Retinal pigment epithelial cell (primary cell): ENCODE data around the gene ASIC1.

Experiments used
- DNase-seq: peaks from one replicate; pipeline ENCODE4 v3.0.0-alpha.2; 2010; ENCODE audit warnings: low read depth
- H3K4me3 ChIP-seq: 2 replicates; pipeline ENCODE4 v1.5.1; 2011; ENCODE audit warnings: mild to moderate bottlenecking, low read length, control low read depth, moderate library complexity
- TF ChIP-seq, protein P1 (sequence below): conservative IDR thresholded peaks from 2 replicates; pipeline ENCODE4 v1.5.1; 2011; ENCODE audit warnings: low read depth, low read length, control low read depth, inconsistent platforms

The ASIC1 gene

DNA sequence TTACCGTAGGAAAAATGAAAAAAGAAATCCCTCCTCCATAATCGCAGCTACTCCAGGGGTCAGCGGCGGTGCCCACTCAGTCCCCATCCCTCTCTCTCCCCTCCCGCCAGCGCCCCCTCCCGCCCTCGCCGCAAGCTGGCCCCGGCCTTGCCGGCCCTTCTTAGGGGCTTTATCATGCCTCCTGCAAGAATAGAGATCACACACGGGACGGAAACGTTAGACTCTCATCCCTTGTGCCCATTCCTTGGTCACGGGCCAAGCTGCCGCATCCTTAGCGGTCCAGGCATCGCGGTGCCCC lies 53.9 kb downstream of the ASIC1 start:
- no peak for DNase-seq
- peak overlapping the region; percentile 22 for H3K4me3 ChIP-seq
- TF ChIP-seq, protein P1, sequence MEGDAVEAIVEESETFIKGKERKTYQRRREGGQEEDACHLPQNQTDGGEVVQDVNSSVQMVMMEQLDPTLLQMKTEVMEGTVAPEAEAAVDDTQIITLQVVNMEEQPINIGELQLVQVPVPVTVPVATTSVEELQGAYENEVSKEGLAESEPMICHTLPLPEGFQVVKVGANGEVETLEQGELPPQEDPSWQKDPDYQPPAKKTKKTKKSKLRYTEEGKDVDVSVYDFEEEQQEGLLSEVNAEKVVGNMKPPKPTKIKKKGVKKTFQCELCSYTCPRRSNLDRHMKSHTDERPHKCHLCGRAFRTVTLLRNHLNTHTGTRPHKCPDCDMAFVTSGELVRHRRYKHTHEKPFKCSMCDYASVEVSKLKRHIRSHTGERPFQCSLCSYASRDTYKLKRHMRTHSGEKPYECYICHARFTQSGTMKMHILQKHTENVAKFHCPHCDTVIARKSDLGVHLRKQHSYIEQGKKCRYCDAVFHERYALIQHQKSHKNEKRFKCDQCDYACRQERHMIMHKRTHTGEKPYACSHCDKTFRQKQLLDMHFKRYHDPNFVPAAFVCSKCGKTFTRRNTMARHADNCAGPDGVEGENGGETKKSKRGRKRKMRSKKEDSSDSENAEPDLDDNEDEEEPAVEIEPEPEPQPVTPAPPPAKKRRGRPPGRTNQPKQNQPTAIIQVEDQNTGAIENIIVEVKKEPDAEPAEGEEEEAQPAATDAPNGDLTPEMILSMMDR = no peak

DNA sequence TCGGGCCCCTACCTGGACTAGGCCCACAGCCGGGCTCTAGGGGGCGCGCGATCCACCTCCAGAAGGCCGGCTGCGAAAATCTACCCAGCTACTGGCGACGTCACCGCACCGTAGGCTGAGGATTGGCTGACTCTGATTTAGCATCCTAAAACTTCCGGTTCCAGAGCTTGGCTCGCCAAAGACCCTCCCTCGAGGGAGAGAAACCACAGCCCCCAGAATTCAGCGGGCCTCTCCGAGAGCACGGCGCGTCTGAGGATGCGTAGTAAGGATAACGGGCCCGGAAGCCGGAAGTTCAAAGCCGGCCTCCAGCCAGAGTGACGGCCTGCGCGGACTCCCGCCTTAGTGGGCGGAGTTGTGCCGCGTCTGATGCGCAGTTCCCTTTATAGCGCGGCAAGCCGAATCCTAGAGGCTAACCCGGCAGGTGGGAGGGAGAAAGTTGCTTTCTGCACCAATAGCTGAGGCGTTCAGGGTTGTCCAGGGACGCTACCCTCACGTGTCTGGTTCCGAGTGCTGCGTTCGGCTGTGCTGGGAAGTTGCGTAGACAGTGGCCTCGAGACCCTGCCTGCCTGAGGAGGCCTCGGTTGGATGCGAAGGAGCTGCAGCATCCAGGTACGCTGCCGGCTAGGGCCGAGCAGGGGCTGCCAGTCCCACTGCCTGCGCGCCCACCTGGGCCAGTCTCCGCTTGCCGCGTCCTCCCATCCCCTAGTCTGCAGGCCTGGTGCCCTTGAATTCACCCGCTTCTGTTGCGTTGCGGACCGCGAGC lies 54.5 kb downstream of the ASIC1 start, which contains the start of gene COX14:
COX14 (plus strand) TSS at position 544 of the 763 bp plus-strand sequence. CDS start 7,808 bp downstream, outside the sequence.
- H3K4me3 ChIP-seq = peak within 1 kb of the TSS; percentile 93
- TF ChIP-seq, protein P1 = peak; percentile 94
- peak; percentile 98 for DNase-seq

DNA sequence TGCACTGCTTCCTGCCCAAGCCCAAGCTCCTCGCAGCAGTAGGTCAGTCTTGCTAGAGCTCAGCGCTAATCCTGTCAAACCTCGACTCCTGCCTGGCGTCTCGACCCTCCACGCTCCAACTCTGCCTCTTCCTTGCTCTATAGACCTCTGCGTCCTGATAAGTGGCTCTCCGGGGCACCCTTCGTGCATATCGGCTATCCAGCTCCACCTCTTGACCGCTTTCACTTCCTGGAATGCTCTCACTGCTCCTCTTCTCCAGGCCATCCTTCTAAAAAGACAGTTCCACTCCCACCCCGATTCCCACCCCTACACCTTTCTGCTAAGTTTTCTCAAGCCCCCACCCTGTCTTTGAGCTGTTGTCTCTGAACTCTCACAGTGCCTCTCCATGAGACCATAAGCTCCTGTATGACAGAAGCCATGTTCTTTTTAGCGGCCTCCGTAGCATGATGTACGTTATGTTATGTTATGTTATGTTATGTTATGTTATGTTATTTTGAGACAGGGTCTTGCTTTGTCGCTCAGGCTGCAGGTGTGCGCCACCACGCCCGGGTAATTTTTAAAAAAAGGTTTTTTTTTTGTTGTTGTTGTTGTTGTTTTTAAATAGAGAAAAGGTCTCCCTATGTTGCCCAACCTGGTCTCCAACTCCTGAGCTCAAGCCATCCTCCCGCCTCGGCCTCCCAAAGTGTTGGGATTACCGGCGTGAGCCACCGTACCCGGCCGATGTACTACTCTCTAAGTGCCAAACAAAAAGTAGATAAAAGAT lies 55.2 kb downstream of the ASIC1 start:
- DNase-seq = no peak
- TF ChIP-seq, protein P1 = no peak
- H3K4me3 ChIP-seq = peak overlapping the region; percentile 93

DNA sequence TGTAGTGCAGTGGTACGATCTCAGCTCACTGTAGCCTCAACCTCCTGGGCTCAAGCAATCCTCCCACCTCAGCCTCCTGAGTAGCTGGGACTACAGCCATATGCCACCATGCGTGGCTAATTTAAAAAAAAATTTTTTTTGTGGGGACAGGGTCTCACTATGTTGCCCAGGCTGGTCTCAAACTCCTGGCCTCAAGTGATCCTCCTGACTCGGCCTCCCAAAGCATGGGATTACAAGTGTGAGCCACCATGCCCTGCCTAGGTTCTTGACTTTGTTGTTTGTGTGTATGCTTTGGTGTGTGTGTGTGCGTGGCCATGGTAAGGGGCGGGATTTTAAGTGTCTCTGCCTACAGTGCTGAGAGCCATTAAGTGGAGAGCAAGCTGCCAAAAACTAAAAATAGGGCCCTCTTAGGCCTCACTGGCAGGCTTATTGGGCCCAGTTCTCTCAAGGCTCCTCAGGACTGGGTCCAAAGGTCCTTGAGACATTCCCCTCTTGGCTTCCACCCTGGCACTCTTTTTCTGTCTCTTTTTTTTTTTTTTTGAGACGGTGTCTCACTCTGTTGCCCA lies 59.7 kb downstream of the ASIC1 start:
- TF ChIP-seq, protein P1 = no peak
- DNase-seq = no peak
- no peak overlapping the region for H3K4me3 ChIP-seq

DNA sequence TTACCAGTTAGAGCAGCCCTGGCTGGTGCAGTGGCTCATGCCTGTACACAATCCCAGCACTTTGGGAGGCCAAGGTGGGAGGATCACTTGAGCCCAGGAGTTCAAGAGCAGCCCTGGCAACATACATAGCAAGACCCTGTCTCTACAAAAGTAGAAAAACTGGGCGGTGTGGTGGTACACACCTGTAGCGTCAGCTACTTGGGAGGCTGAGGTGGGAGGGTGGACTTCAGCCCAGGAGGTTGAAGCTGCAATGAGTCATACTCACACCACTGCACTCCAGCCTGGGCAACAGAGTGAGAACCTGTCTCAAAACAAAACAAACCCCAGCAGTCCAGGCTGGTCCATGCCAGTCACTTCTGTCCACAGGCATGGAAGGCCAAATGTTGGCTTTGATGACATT lies 62.0 kb downstream of the ASIC1 start:
- no peak for DNase-seq
- no peak overlapping the region for H3K4me3 ChIP-seq
- TF ChIP-seq, protein P1 = no peak

DNA sequence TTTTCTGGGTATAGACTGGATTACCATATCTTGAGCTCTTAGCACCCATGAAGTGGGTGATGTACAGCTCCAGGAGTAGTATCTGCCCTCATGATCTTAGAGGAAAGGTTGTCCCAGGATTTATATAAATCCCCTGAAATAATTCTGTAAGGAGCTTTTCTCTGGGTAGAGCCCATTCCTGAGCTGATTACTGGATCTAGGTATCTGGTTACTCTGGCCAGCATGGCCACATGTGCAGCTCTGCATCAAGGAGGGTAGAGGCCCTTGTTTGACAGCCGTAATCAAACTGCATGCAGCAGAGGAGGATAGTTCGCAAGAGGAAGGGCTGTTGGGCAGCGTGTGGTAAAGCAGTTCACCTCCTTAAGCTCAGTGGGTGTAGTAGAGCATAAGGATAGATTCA lies 63.1 kb downstream of the ASIC1 start:
- TF ChIP-seq, protein P1 = no peak
- peak; percentile 45 for DNase-seq
- H3K4me3 ChIP-seq = no peak overlapping the region
